Gastrocnemius medialis (tissue), 4 donors: ENCODE measurements around the gene CSTB.

Experiments
- POLR2A ChIP-seq, 2 donors: fragments of 450-650 bp; IDR thresholded peaks; one replicate each; pipeline ENCODE4 v1.6.1; 2017; ENCODE audit warnings: antibody characterized with exemption in 2 of 2, mild to moderate bottlenecking in 2 of 2, moderate library complexity in 2 of 2
- TF ChIP-seq, protein P1 (sequence below), 5 experiments: fragments of 450-650 bp in 3 of 5; fragments of 200-600 bp in 2 of 5; sonication (generic) in 2 of 5; IDR thresholded peaks in 4 of 5; conservative IDR thresholded peaks in 1 of 5; 1 replicate in 4 of 5; 2 replicates in 1 of 5; pipeline ENCODE4 v1.5.1; 2016 to 2019; ENCODE audit warnings: antibody characterized with exemption in 5 of 5, mild to moderate bottlenecking in 3 of 5, moderate library complexity in 3 of 5

DNA sequence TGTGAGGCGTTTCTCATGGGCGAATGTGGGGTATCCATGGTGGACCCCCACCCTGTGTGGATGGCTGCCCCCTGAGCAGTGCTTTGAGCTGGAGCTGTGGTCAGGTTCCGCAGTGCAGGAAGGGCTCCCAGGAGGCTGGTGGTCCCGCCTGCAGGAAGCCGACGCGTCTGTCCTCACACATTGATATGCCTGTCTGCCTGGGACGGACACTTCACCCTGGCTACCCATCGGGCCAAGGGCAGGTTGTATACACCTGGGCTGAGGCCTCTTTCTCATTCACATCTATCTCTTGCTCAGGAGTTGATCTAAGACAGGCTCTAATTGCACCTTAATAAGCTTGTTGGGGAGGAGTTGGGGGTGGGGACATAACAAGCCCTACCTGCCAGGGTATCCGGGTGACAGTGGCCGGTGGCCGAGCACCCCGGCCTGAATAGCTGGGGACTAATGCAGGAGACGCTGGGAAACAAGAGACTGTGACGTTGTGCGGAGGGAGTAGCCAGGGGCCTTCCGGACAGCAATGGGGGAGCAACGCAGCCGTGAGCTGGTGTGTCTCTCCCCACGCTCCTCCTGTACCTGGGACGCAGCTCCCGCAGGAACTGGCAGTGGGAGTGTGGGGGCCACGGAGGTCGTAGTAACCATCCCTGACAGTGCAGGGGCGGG lies 35.5 kb downstream of the CSTB start:
- TF ChIP-seq, protein P1, sequence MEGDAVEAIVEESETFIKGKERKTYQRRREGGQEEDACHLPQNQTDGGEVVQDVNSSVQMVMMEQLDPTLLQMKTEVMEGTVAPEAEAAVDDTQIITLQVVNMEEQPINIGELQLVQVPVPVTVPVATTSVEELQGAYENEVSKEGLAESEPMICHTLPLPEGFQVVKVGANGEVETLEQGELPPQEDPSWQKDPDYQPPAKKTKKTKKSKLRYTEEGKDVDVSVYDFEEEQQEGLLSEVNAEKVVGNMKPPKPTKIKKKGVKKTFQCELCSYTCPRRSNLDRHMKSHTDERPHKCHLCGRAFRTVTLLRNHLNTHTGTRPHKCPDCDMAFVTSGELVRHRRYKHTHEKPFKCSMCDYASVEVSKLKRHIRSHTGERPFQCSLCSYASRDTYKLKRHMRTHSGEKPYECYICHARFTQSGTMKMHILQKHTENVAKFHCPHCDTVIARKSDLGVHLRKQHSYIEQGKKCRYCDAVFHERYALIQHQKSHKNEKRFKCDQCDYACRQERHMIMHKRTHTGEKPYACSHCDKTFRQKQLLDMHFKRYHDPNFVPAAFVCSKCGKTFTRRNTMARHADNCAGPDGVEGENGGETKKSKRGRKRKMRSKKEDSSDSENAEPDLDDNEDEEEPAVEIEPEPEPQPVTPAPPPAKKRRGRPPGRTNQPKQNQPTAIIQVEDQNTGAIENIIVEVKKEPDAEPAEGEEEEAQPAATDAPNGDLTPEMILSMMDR (IDR thresholded peaks at IDR 0.05 in 4 of 5, conservative IDR thresholded peaks at IDR 0.05 in 1 of 5) = no peak
- TF ChIP-seq POLR2A (IDR thresholded peaks at IDR 0.05) = no peak
